HepG2 (cell line): ENCODE data around the gene EHD1.

Experiments used
- ESRRA ChIP-seq: sonication (generic); formaldehyde crosslinking; IDR thresholded peaks from 2 replicates; pipeline ENCODE4 v1.5.1; 2020; ENCODE audit warnings: mild to moderate bottlenecking, low read depth, missing genetic modification reagents
- EZH2 ChIP-seq: conservative IDR thresholded peaks from 2 replicates; pipeline ENCODE4 v1.6.1; 2012; ENCODE audit warnings: mild to moderate bottlenecking, low read depth, low read length, moderate library complexity
- HNRNPLL ChIP-seq: fragments of 200-400 bp; formaldehyde crosslinking; IDR thresholded peaks from 2 replicates; pipeline ENCODE4 v1.6.1; 2017; ENCODE audit warnings: mild to moderate bottlenecking, low read depth, low read length; ENCODE audit not compliant: poor library complexity, severe bottlenecking
- NPAS2 ChIP-seq: sonication (generic); formaldehyde crosslinking; IDR thresholded peaks from 2 replicates; pipeline ENCODE4 v1.8.0; 2022; ENCODE audit warnings: mild to moderate bottlenecking, missing genetic modification reagents, borderline replicate concordance

DNA sequence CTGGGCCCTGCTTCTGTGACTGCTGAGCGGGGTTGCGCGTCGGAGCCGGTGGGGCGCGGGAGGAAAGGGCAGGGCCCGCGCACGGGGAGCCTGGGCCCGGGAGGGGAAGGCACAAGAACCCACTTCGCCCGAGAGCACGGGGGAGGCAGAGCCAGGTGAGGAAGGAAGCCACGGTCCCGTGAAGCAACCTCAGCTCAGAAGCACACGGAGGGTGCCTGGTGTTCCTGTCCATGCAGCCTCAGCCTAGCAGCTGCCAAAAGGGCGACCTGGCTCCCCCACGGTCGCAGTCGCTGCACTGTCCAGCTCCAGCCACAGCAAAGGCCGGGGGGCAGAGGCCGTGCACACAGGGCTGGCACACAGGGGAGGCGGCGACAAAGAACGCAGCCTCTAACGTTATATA lies 24.7 kb downstream of the EHD1 start:
- TF ChIP-seq ESRRA (CRISPR knock-in tag) (no peak), HNRNPLL (no peak), EZH2 (no peak), NPAS2 (no peak)
